ENCODE results near the gene GABBR1. TPM values are rescaled to one million over a fixed set of nuclear protein-coding genes. Genes with fewer than 3 reads are reported as not detected.

The GABBR1 gene
- total RNA-seq, 1 experiment from 2014 or later, result 146 TPM

DNA sequence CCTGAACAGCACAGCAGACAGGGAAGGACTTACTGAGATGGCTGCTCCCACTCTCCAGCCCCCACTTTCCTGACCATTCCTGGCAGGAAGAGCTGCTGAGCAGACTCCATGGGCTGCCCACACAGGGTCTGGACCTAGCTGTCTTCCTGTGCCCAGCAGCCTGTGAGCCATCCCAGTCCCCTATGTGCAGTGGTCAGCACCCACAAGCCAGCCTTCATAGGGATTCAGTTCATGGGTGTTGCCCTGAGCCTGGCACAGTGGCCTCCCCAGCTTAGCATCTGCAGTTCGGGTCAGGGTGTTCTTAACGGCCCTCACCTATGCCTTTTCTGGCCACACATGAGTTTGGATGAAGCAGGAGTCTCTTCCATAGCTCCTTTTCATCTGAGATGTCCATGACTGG is 105.4 kb downstream of the GABBR1 start:
- Histone ChIP-seq H3K56ac (ENCODE audit: insufficient read length, low read depth, low read length) (no peak overlapping the region), H2AFZ (ENCODE audit: low read length) (no peak overlapping the region)

More for the DNA sequence above, 105.4 kb downstream of the GABBR1 start:
- Mint-ChIP-seq H3K4me3 (no peak overlapping the region), H3K27me3 (ENCODE audit: low read depth) (no peaks in the 10 kb centered on the region), H3K27ac (no peak overlapping the region), H3K4me1 (peaks cover 19 to 20% of the 10 kb centered on the region in 2 experiments), H3K36me3 (ENCODE audit: insufficient read depth in 1 of 3, low read depth in 3 of 3) (peaks cover 10 to 20% (median 14%) of the 10 kb centered on the region in 3 experiments), H3K9me3 (peaks cover 16 to 17% of the 10 kb centered on the region in 2 experiments)
- H3K9ac ChIP-seq (ENCODE audit: extremely low read depth, insufficient read length, low read length), result no peak overlapping the region
- H3K4me1 ChIP-seq (ENCODE audit: insufficient read depth, low read length), result peaks cover 10% of the 10 kb centered on the region; the same call in 1 of the 2 replicates
- no peaks in the 10 kb centered on the region for H3K23me2 ChIP-seq (ENCODE audit: insufficient read length, low read depth, low read length, poor library complexity, severe bottlenecking)
- H2BK120ac ChIP-seq (ENCODE audit: low read depth, low read length, poor library complexity, severe bottlenecking), result no peak overlapping the region
- H3K14ac ChIP-seq (ENCODE audit: insufficient read depth, low read length), result no peak overlapping the region
- H2BK5ac ChIP-seq (ENCODE audit: insufficient read length, low read length), result no peak overlapping the region
- H3T11ph ChIP-seq (ENCODE audit: low read length), result no peak overlapping the region
- H4K8ac ChIP-seq (replicated peaks; ENCODE audit: insufficient read length, low read depth, low read length), result no peak overlapping the region
- no peak for TF ChIP-seq CTCF (conservative IDR thresholded peaks at IDR 0.05)
- H2AK5ac ChIP-seq (ENCODE audit: insufficient read length, low read length), result no peak overlapping the region
- H4K5ac ChIP-seq (ENCODE audit: insufficient read length, low read depth, low read length), result no peak overlapping the region
- no peak overlapping the region for H3K4me2 ChIP-seq (ENCODE audit: insufficient read depth, insufficient read length, low read length)
- no peak overlapping the region for H2BK20ac ChIP-seq (ENCODE audit: low read depth, low read length, poor library complexity, severe bottlenecking)
- H3K9me3 ChIP-seq (ENCODE audit: control insufficient read depth, low read depth, low read length), result peaks cover 5% of the 10 kb centered on the region
- no peak overlapping the region for H3K18ac ChIP-seq (ENCODE audit: insufficient read length, low read depth, low read length)
- WGBS (ENCODE audit: extremely low coverage, insufficient read length, low lambda C conversion rate), result no CpG with 5 or more reads among the region's 2 CpGs
- H3K27me3 ChIP-seq (ENCODE audit: insufficient read depth, low read length), result no peaks in the 10 kb centered on the region
- H3K4ac ChIP-seq (ENCODE audit: low read depth, low read length), result no peak overlapping the region
- H3K79me2 ChIP-seq (ENCODE audit: insufficient read depth, low read length), result no peaks in the 10 kb centered on the region
- no peaks in the 10 kb centered on the region for H4K20me1 ChIP-seq (ENCODE audit: control insufficient read depth, insufficient read depth, insufficient read length)
- DNase-seq, result no peak
- no peaks in the 10 kb centered on the region for H3K79me1 ChIP-seq (ENCODE audit: insufficient read depth, low read depth, low read length, poor library complexity, severe bottlenecking)
- no peak overlapping the region for H2BK15ac ChIP-seq (ENCODE audit: low read depth, low read length)
- no peak overlapping the region for H2BK12ac ChIP-seq (ENCODE audit: insufficient read length, low read depth, low read length)
- H3K27ac ChIP-seq (ENCODE audit: insufficient read length, low read depth, low read length), result no peak overlapping the region
- H3K23ac ChIP-seq (ENCODE audit: insufficient read length, low read depth, low read length), result no peak overlapping the region
- no peak overlapping the region for H4K91ac ChIP-seq (ENCODE audit: insufficient read length, low read depth, low read length)
